ENCODE results near the gene YIPF2.

The YIPF2 gene

GRCh38 chr19:10923260-10924112, 5.0 kb downstream of the YIPF2 start:
- in situ Hi-C loops (cut with MboI; ENCODE audit: low sequenced_read_pairs, unreplicated experiment): no loop called here

GRCh38 chr19:10922638-10923014, 5.8 kb downstream of the YIPF2 start:
- in situ Hi-C loops (cut with MboI; ENCODE audit: low sequenced_read_pairs, unreplicated experiment): no loop called here
- no peak for DNase-seq (ENCODE audit: low spot score)
- TF ChIP-seq, protein P1, sequence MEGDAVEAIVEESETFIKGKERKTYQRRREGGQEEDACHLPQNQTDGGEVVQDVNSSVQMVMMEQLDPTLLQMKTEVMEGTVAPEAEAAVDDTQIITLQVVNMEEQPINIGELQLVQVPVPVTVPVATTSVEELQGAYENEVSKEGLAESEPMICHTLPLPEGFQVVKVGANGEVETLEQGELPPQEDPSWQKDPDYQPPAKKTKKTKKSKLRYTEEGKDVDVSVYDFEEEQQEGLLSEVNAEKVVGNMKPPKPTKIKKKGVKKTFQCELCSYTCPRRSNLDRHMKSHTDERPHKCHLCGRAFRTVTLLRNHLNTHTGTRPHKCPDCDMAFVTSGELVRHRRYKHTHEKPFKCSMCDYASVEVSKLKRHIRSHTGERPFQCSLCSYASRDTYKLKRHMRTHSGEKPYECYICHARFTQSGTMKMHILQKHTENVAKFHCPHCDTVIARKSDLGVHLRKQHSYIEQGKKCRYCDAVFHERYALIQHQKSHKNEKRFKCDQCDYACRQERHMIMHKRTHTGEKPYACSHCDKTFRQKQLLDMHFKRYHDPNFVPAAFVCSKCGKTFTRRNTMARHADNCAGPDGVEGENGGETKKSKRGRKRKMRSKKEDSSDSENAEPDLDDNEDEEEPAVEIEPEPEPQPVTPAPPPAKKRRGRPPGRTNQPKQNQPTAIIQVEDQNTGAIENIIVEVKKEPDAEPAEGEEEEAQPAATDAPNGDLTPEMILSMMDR (IDR thresholded peaks at IDR 0.05; ENCODE audit: borderline replicate concordance, control extremely low read depth, extremely low read depth, insufficient read depth, missing control alignments): no peak

More at GRCh38 chr19:10923260-10924112, 5.0 kb downstream of the YIPF2 start:
- TF ChIP-seq, protein P1 (IDR thresholded peaks at IDR 0.05; ENCODE audit: borderline replicate concordance, control extremely low read depth, extremely low read depth, insufficient read depth, missing control alignments): no peak
- DNase-seq (ENCODE audit: low spot score): no peak

DNA sequence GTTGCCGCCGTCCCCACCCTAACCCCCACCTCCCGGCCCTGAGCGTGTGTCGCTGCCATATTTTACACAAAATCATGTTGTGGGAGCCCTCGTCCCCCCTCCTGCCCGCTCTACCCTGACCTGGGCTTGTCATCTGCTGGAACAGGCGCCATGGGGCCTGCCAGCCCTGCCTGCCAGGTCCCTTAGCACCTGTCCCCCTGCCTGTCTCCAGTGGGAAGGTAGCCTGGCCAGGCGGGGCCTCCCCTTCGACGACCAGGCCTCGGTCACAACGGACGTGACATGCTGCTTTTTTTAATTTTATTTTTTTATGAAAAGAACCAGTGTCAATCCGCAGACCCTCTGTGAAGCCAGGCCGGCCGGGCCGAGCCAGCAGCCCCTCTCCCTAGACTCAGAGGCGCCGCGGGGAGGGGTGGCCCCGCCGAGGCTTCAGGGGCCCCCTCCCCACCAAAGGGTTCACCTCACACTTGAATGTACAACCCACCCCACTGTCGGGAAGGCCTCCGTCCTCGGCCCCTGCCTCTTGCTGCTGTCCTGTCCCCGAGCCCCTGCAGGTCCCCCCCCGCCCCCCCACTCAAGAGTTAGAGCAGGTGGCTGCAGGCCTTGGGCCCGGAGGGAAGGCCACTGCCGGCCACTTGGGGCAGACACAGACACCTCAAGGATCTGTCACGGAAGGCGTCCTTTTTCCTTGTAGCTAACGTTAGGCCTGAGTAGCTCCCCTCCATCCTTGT, 6.4 kb downstream of the YIPF2 start:
- in situ Hi-C loops (cut with MboI; ENCODE audit: low sequenced_read_pairs, unreplicated experiment): no loop called here
- TF ChIP-seq, protein P1 (IDR thresholded peaks at IDR 0.05; ENCODE audit: borderline replicate concordance, control extremely low read depth, extremely low read depth, insufficient read depth, missing control alignments): no peak
- no peak for DNase-seq (ENCODE audit: low spot score)

DNA sequence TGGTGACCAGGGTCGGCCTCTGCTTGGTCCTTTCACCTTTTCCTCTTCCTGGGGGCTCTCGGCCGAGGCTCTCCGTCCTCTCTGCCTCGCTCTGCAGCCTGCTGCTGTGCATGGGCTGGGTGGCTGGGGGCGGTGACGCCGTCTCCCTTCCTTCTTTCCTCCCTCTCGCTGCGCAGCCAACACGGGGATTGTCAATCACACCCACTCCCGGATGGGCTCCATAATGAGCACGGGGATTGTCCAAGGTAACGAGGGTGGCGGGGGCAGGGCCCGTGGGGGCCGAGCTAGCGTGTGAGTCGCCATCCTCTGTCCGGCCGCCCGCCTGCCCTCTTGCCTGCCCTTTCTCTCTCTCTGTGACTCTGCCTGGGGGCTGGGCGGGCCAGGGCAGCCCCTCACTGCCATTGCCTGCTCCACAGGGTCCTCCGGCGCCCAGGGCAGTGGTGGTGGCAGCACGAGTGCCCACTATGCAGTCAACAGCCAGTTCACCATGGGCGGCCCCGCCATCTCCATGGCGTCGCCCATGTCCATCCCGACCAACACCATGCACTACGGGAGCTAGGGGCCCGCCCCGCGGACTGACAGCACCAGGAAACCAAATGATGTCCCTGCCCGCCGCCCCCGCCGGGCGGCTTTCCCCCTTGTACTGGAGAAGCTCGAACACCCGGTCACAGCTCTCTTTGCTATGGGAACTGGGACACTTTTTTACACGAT, 7.1 kb downstream of the YIPF2 start:
- TF ChIP-seq, protein P1 (IDR thresholded peaks at IDR 0.05; ENCODE audit: borderline replicate concordance, control extremely low read depth, extremely low read depth, insufficient read depth, missing control alignments): no peak
- in situ Hi-C loops (cut with MboI; ENCODE audit: low sequenced_read_pairs, unreplicated experiment): no loop called here
- DNase-seq (ENCODE audit: low spot score): no peak

DNA sequence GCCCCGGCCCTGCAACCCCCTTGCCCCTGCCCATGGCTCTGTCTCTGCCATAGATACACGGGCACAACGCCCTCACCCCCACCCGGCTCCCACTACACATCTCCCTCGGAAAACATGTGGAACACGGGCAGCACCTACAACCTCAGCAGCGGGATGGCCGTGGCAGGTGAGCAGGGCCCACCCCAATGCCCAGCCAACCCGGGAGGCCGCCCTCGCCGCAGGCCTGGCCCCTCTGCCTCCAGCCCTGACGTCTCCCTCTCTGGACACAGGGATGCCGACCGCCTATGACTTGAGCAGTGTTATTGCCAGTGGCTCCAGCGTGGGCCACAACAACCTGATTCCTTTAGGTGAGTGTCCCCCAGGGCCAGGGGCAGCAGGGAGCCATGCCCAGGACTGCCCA, 7.7 kb downstream of the YIPF2 start:
- DNase-seq (ENCODE audit: low spot score): no peak
- TF ChIP-seq, protein P1 (IDR thresholded peaks at IDR 0.05; ENCODE audit: borderline replicate concordance, control extremely low read depth, extremely low read depth, insufficient read depth, missing control alignments): no peak
- in situ Hi-C loops (cut with MboI; ENCODE audit: low sequenced_read_pairs, unreplicated experiment): no loop called here

GRCh38 chr19:10920288-10920655, 8.2 kb downstream of the YIPF2 start:
- no peak for DNase-seq (ENCODE audit: low spot score)
- TF ChIP-seq, protein P1 (IDR thresholded peaks at IDR 0.05; ENCODE audit: borderline replicate concordance, control extremely low read depth, extremely low read depth, insufficient read depth, missing control alignments): no peak
- in situ Hi-C loops (cut with MboI; ENCODE audit: low sequenced_read_pairs, unreplicated experiment): no loop called here
